Activated CD8-positive, alpha-beta T cell treated with anti-CD3 and anti-CD28 coated beads for 36 hours (primary cell): Measurements from ENCODE around the gene LRRC8E. TPM values are rescaled to one million over a fixed set of nuclear protein-coding genes. Genes with fewer than 3 reads are reported as not detected.

Source experiments
- ATAC-seq: fragments of 200-7000 bp; cut with Tn5 transposase; one replicate; pipeline ENCODE4 v1.10.0; 2021; ENCODE audit warnings: mild to moderate bottlenecking, moderate library complexity
- CTCF ChIA-PET: fragments of 350-600 bp; sonication (Branson Sonifier 250); formaldehyde crosslinking; loops from one replicate; lab custom pipeline; 2021; ENCODE audit warnings: antibody characterized with exemption; lab: Charles Lee
- POLR2A ChIA-PET: fragments of 350-600 bp; sonication (Branson Sonifier 250); formaldehyde crosslinking; loops from one replicate; lab custom pipeline; 2021; ENCODE audit warnings: antibody characterized with exemption; lab: Charles Lee
- DNase-seq: peaks from one replicate; pipeline ENCODE4 v3.0.0-alpha.2; 2020
- H3K27ac Mint-ChIP-seq: one replicate; pipeline ENCODE4 v1.8.0; 2021; ENCODE audit warnings: mild to moderate bottlenecking, mixed read lengths
- H3K27me3 Mint-ChIP-seq: one replicate; pipeline ENCODE4 v1.8.0; 2021; ENCODE audit warnings: mixed read lengths
- H3K36me3 Mint-ChIP-seq: one replicate; pipeline ENCODE4 v1.8.0; 2021; ENCODE audit warnings: low read depth, mixed read lengths
- H3K4me1 Mint-ChIP-seq: one replicate; pipeline ENCODE4 v1.8.0; 2021; ENCODE audit warnings: low read depth, mixed read lengths
- H3K4me3 Mint-ChIP-seq: one replicate; pipeline ENCODE4 v1.8.0; 2021; ENCODE audit warnings: mild to moderate bottlenecking, moderate library complexity, mixed read lengths
- H3K9me3 Mint-ChIP-seq: one replicate; pipeline ENCODE4 v1.8.0; 2021; ENCODE audit warnings: mixed read lengths
- CTCF ChIP-seq: fragments of 200-600 bp; IDR thresholded peaks from one replicate; pipeline ENCODE4 v1.8.0; 2022; ENCODE audit warnings: antibody characterized with exemption, mild to moderate bottlenecking
- intact Hi-C: fragments of 100-400 bp; cut with micrococcal nuclease; formaldehyde crosslinking; loops from one replicate; pipeline ENCODE4 v1.10.0; 2022
- total RNA-seq, 2 experiments: library from RNA; stranded (reverse); gene quantifications; one replicate each; pipeline ENCODE4 v1.2.3, GENCODE V29; 2021

LRRC8E gene
- total RNA-seq, 2 experiments from 2014 or later: not detected

- TF ChIP-seq CTCF: peak; percentile 54
- DNase-seq: peak; percentile 100
- ChIA-PET POLR2A (interaction anchor here (0.9 to 1.6 kb wide), 4 partner anchors 11 to 21 kb away, joined by 3 to 13 read pairs (median 9); partner anchors contain the start of genes SNAPC2 and TGFBR3L), CTCF (interaction anchor here (0.6 to 1.5 kb wide), 9 partner anchors 14 to 306 kb away, joined by 3 to 10 read pairs (median 4); partner anchors contain the start of genes CTXN1, SNAPC2 and TIMM44)
- H3K36me3 Mint-ChIP-seq: peaks cover 15% of the 10 kb centered on the region
- no peaks in the 10 kb centered on the region for H3K27me3 Mint-ChIP-seq
- H3K9me3 Mint-ChIP-seq: no peaks in the 10 kb centered on the region
- peaks cover 18% of the 10 kb centered on the region for H3K4me1 Mint-ChIP-seq
- H3K4me3 Mint-ChIP-seq: peak within 1 kb of the TSS; percentile 89
- ATAC-seq: peak; percentile 92
- intact Hi-C loops: no loop called here
- H3K27ac Mint-ChIP-seq: peak within 1 kb of the TSS; percentile 91
These were observed 15.1 kb downstream of the LRRC8E start, which contains the start of gene MAP2K7 for GRCh38 chr19:7903244-7904073. MAP2K7 (plus strand) TSS chr19:7903877; CDS start chr19:7903945, 68 bp downstream.

- Mint-ChIP-seq H3K9me3 (no peaks in the 10 kb centered on the region), H3K27me3 (no peaks in the 10 kb centered on the region), H3K36me3 (peaks cover 15% of the 10 kb centered on the region), H3K27ac (peak overlapping the region; percentile 91), H3K4me3 (peak overlapping the region; percentile 89), H3K4me1 (peaks cover 18% of the 10 kb centered on the region)
- peak; percentile 50 for ATAC-seq
- ChIA-PET CTCF (interaction anchor here (0.6 to 1.5 kb wide), 9 partner anchors 13 to 307 kb away, joined by 3 to 10 read pairs (median 4); partner anchors contain the start of genes CTXN1, SNAPC2 and TIMM44), POLR2A (interaction anchor here (0.9 to 1.5 kb wide), 3 partner anchors 10 to 16 kb away, joined by 3 to 13 read pairs (median 13); partner anchors contain the start of genes SNAPC2 and TGFBR3L)
- peak; percentile 75 for DNase-seq
- intact Hi-C loops: no loop called here
- no peak for TF ChIP-seq CTCF
These were observed 16.0 kb downstream of the LRRC8E start for GRCh38 chr19:7904074-7905020.

GRCh38 chr19:7905268-7905667, 17.0 kb downstream of the LRRC8E start:
- peak overlapping the region; percentile 91 for H3K27ac Mint-ChIP-seq
- H3K36me3 Mint-ChIP-seq: peaks cover 15% of the 10 kb centered on the region
- ATAC-seq (no peak), DNase-seq (no peak)
- H3K9me3 Mint-ChIP-seq: no peaks in the 10 kb centered on the region
- H3K4me3 Mint-ChIP-seq: peak overlapping the region; percentile 89
- CTCF ChIA-PET: no interaction called here
- intact Hi-C loops: no loop called here
- H3K27me3 Mint-ChIP-seq: no peaks in the 10 kb centered on the region
- POLR2A ChIA-PET: interaction anchor here (0.5 to 1.1 kb wide), 3 partner anchors 10 to 449 kb away, joined by 3 to 4 read pairs (median 3); no protein-coding TSS in a partner anchor
- TF ChIP-seq CTCF: no peak
- H3K4me1 Mint-ChIP-seq: peaks cover 18% of the 10 kb centered on the region

GRCh38 chr19:7905859-7906258, 17.5 kb downstream of the LRRC8E start:
- DNase-seq (no peak), ATAC-seq (no peak)
- CTCF ChIA-PET: no interaction called here
- intact Hi-C loops: no loop called here
- POLR2A ChIA-PET: interaction anchor here (0.5 to 1.1 kb wide), 3 partner anchors 9 to 449 kb away, joined by 3 to 4 read pairs (median 3); no protein-coding TSS in a partner anchor
- no peak for TF ChIP-seq CTCF
- no peaks in the 10 kb centered on the region for H3K27me3 Mint-ChIP-seq
- H3K4me1 Mint-ChIP-seq: peaks cover 18% of the 10 kb centered on the region
- peak overlapping the region; percentile 47 for H3K27ac Mint-ChIP-seq
- H3K9me3 Mint-ChIP-seq: no peaks in the 10 kb centered on the region
- H3K4me3 Mint-ChIP-seq: peak overlapping the region; percentile 89
- peaks cover 20% of the 10 kb centered on the region for H3K36me3 Mint-ChIP-seq
